NCI-H1694 treated with DMSO at 0.1 percent for 48 hours (cell line): Measurements from ENCODE around the gene KCNMB2.

Experiments
- DNase-seq: peaks from one replicate; lab custom pipeline; 2025; lab: John Stamatoyannopoulos, UW

Gene KCNMB2

DNA sequence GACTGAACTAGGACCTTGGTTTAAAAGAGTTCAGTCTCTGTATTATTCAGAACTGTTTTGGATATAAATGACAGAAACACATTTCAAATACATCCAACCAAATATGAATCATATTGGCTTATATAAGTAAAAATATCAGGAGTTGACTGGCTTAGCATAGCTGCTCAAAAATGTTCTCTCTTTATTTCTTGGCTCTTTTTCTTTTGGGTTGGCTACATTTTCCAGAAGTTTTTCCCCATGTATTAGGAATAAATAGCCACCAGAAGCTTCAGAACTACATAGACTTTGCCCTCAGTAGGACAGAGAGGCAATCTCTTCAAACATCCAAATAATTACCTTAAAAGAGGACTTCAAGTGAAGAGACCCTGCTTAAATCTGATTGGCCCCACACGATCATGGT, 32.7 kb downstream of the KCNMB2 start:
- DNase-seq: no peak

DNA sequence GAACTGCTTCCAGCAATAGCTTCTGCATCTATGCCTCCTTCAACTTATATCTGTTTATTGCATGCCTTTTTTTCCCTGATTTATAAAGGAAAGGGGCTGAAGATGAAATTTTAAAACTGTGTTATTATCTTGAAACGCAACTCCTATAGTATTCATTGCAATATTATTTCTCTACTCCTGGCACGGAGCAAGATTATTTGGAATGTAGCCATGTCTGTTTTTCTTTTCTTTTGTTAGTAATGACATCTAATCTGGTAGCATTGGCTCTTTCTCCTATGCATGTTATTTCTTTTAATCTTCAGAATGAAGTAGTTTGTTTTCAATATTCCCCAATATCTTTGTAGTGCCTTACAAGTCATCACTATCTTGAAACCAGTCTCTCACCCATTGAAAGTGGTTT, 33.6 kb downstream of the KCNMB2 start:
- DNase-seq: no peak

DNA sequence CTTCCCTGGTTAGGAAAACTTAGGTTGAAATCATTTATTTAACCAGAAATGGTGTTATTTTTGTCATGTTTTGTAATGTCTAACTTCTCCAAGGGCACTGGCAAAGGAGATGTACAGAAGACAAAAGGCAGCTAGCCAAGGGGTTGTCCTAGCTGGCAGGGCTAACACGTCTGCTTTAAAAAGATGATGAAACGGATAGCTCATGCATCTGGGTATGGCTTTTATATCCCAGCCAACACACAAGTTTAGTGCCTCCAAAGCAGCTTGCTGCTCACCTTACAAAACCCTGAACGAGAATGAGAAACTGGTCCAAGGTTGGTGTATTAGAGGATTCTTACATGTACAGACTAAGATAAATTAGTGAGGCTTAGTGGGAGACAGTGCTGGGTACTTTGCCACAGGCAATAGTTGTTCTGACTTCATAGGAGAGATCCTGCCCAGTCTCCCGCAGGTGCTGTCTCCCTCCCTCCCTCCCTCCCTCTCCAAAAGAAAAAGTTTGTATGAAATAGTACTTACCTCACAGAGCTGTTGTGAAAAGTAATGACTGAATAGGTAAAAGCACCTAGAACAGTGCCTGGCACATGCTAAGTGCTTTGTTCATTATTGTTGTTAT, 47.8 kb downstream of the KCNMB2 start:
- DNase-seq: no peak

GRCh38 chr3:178584722-178585380, 48.6 kb downstream of the KCNMB2 start:
- no peak for DNase-seq

- DNase-seq: no peak
Measured at GRCh38 chr3:178585454-178585853, 49.2 kb downstream of the KCNMB2 start.

GRCh38 chr3:178586076-178586475, 49.8 kb downstream of the KCNMB2 start:
- no peak for DNase-seq

DNA sequence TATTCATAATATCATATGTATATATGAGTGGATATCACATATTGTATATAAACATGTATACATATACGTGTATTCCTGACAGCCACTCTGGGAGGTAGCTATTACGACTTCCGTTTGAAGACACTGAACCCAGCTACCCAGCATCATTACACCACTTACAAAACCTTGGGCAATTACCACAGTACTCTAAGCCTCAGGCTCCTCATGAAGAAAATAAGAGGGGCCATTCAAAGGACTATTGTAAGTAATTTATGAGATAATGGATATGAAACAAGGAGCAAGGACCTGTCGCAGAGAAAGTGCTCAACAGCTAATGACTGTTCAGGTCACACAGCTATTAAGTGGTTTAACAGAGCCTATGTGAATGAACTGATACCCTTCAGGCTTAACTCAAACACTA, 52.4 kb downstream of the KCNMB2 start:
- DNase-seq: no peak

DNA sequence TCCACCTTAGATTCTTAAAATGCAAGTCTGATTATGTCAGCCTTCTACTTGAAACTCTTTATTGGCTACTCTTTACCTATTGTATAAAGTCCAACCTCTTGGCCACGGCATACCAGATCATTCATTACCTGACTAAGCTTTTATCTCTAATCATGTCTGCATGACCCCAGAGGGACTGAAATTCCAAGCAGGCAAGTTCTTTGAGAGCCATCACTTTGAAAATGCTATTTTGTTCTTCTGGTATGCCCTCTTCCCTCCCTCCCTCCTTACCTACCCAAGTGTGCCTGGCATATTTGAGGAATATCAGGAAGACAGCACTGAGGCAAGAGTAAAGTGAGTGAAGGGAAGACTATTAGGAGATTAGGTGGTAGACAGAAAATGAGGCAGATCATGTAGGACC, 57.5 kb downstream of the KCNMB2 start:
- no peak for DNase-seq

GRCh38 chr3:178597371-178597770, 61.1 kb downstream of the KCNMB2 start:
- no peak for DNase-seq

DNA sequence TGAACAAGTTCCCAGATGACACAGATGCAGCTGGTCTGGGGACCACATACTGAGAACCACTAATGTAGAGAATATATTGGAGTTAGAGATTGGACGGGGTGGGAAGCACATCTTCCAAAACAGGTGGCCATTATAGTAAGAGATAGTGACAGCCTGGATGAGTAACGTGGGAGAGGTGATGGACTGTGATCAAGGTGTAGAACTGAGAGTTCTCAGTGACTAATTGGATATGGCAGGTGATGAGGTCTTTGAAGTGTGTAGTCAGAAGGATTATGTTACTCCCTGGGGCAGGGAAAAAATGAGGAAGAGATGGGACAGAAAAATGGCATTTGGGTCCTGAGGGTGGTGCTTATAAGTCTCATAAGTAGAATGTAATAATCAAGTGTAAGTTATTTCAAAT, 66.6 kb downstream of the KCNMB2 start:
- no peak for DNase-seq

GRCh38 chr3:178603735-178604134, 67.5 kb downstream of the KCNMB2 start:
- no peak for DNase-seq

- peak; percentile 37 for DNase-seq
Measured at GRCh38 chr3:178618197-178618596, 82.0 kb downstream of the KCNMB2 start.

GRCh38 chr3:178618896-178619295, 82.7 kb downstream of the KCNMB2 start:
- DNase-seq: no peak

DNA sequence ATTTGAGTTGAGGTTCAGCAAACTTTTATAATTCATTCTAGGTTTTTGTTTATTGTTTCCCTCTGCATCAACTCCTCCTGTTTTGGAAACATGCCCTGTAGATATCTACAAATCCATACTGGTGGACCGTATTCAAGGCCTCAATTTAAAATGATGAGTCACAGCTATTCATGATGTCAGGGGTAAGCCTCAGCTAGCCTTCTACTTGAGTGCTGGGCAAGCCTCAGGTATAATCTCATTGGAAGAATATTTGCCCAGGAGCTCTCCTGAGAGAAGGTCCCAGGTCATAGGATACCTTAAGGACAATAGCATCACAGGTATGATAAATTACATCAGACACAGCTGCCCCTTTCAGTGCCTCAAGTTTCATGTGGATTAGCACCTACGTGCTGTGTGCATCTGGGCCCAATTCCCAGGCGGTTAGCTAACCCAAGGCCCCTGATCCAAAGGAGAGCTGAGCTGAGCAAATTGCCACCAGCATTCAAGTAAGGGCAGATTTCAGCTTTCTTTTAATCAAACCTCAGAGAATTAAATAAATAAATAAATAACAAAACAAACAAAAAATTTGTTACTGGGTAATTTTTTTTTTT, 87.5 kb downstream of the KCNMB2 start:
- DNase-seq: no peak

- DNase-seq: no peak
Measured at GRCh38 chr3:178624276-178624675, 88.0 kb downstream of the KCNMB2 start.

DNA sequence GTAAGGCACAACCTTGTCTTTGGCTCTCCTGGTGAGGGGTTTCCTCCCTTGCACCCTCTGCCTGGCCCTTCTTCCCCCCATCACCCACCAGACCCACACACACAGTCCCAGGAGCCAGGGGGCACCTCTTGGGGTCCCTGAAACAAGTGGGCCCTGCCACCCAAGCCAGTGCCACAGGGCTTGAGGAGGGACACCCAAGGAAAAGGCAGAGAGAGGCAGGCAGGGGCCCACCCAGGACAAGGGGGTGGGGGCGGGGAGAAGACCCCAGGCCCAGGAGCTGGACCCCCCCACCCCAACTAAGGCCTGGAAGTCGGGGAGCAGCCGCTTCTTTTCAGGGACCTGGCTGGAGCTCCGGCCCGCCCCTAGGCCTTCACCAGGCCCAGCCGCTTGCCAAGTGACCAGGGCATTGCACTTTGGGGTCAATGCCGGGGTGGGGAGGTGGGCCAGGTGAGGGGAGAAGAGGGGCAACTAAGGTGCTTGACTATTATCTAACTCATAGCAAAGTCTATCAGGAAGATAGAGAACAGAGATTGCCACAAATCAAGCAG, 88.9 kb downstream of the KCNMB2 start:
- DNase-seq: no peak

DNA sequence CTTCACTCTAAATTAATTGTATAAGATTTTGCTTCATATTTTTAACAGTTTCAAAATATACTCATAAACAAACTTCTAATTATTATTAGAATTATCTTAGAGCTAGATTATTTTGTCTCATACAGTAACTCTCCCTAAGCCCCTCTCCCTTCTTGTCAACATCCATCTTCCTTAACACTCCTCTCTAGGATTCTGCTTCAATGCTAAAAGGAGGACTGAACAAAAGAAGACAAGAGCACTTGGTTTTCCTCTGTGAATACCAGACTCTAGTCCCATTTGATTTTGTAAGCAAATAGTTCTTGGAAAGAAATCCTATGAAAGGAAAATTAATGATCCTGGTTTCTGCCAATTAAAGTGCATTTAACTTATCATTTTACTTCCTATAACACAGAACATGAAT, 91.8 kb downstream of the KCNMB2 start:
- DNase-seq: no peak

DNA sequence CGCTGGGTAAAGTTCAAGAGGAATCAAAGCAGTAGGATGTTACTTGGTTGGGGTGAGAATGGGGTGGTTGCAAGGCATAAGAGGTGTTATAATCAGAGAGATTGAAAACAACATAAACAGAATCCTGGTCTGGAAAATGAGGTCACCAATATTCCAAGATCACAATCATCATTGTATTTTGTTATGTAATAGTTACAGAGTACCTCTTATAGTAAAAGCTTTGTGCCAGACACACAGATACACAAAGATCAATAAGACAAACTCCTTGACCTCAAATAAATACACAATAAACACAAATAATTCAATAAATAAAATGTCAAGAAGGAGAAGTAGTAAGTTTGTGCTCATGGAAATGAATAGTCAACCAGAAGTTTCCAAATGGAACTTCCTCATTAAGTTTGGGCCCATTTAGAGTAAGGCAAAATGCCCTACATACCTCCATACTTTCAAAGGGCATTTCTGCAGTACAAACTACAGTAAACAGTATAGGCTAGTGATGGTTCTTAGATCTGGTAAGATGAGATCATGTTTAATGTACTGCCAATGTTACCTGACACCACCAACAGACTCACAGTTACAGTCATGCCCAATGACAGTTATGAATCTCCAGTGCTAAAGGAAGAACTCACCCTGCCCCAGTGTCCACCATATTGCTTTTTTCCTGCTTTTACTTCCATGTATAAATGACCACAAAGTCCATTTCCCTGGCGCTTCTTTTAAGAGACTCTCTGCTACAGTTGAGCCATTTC, 93.4 kb downstream of the KCNMB2 start:
- DNase-seq: no peak

GRCh38 chr3:178631950-178632349, 95.7 kb downstream of the KCNMB2 start:
- no peak for DNase-seq

GRCh38 chr3:178634975-178635374, 98.7 kb downstream of the KCNMB2 start:
- DNase-seq: no peak

DNA sequence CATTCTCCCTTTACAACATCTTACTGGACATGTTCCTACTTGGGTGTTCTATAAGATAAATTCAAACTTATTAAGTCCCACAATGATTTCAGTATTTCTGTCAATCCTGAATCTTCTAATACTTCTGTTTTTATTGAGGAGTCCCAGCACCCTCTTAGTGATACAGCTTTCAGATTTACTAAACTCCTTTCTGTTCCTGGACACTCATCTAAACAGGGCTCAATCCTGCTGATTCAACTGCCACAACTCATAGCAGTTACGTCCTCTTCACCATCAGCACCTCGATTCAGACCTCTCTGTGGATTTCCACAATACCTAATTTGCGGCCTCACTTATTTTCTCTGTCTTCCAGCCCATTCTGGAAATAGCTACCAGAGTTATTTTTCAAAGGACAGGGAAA, 101.6 kb downstream of the KCNMB2 start:
- DNase-seq: no peak

- no peak for DNase-seq
Measured at GRCh38 chr3:178645503-178645902, 109.3 kb downstream of the KCNMB2 start.
